Ascending aorta (tissue), 2 donors: ENCODE data around the gene YPEL2. TPM values are rescaled to one million over a fixed set of nuclear protein-coding genes. Genes with fewer than 3 reads are reported as not detected.

Experiments
- DNase-seq, 2 donors: peaks; one replicate each; pipeline ENCODE4 v3.0.0-alpha.2; 2019; ENCODE audit warnings: low spot score in 2 of 2
- H3K27ac ChIP-seq, 2 donors: fragments of 200-600 bp; sonication (generic); one replicate each; pipeline ENCODE4 v1.5.1; 2016 to 2017; ENCODE audit warnings: mild to moderate bottlenecking in 1 of 2
- H3K27me3 ChIP-seq: fragments of 200-600 bp; sonication (generic); one replicate; pipeline ENCODE4 v1.5.1; 2017
- H3K36me3 ChIP-seq, 2 donors: fragments of 200-600 bp; sonication (generic); one replicate each; pipeline ENCODE4 v1.5.1; 2016
- H3K4me1 ChIP-seq, 2 donors: fragments of 200-600 bp; sonication (generic); one replicate each; pipeline ENCODE4 v1.5.1; 2016 to 2017; ENCODE audit warnings: mild to moderate bottlenecking in 1 of 2
- H3K4me3 ChIP-seq, 2 donors: fragments of 200-600 bp; sonication (generic); one replicate each; pipeline ENCODE4 v1.5.1; 2016 to 2017; ENCODE audit warnings: mild to moderate bottlenecking in 1 of 2
- H3K9me3 ChIP-seq, 2 donors: fragments of 200-600 bp; sonication (generic); one replicate each; pipeline ENCODE4 v1.5.1; 2016
- CTCF ChIP-seq, 3 experiments: fragments of 200-600 bp in 2 of 3; fragments of 450-650 bp in 1 of 3; sonication (generic) in 2 of 3; IDR thresholded peaks; one replicate each; pipeline ENCODE4 v1.5.1; 2016 to 2019; ENCODE audit warnings: antibody characterized with exemption in 3 of 3, mild to moderate bottlenecking in 1 of 3, moderate library complexity in 1 of 3
- intact Hi-C: fragments of 100-400 bp; cut with DNase I; formaldehyde crosslinking; loops from one replicate; pipeline ENCODE4 v1.15.1; 2023
- total RNA-seq: library from RNA; depleted of rRNA; stranded (reverse); fragments of >200 nt; gene quantifications from one replicate; pipeline ENCODE4 v1.1.0, GENCODE V29; 2016

The YPEL2 gene
- total RNA-seq, 1 donor from 2014 or later, result 10.5 TPM

- H3K27ac ChIP-seq, result peak overlapping the region in 1 of 2 donors; percentile 23
- no peak overlapping the region for H3K4me3 ChIP-seq
- no peak for DNase-seq
- intact Hi-C loops, result no loop called here
- no peaks in the 10 kb centered on the region for H3K27me3 ChIP-seq
- H3K36me3 ChIP-seq, result peaks cover 39 to 76% of the 10 kb centered on the region in 2 donors
- TF ChIP-seq CTCF (IDR thresholded peaks at IDR 0.05), result no peak
- no peaks in the 10 kb centered on the region for H3K9me3 ChIP-seq
- peaks cover 4 to 15% of the 10 kb centered on the region in 2 donors for H3K4me1 ChIP-seq
Measured at GRCh38 chr17:59401725-59402124, 70.3 kb downstream of the YPEL2 start.

GRCh38 chr17:59402760-59403159 is 71.3 kb downstream of the YPEL2 start:
- peaks cover 30 to 65% of the 10 kb centered on the region in 2 donors for H3K36me3 ChIP-seq
- TF ChIP-seq CTCF (IDR thresholded peaks at IDR 0.05), result no peak
- DNase-seq, result no peak
- intact Hi-C loops, result no loop called here
- no peaks in the 10 kb centered on the region for H3K9me3 ChIP-seq
- H3K4me1 ChIP-seq, result peaks cover 4 to 18% of the 10 kb centered on the region in 2 donors
- H3K4me3 ChIP-seq, result no peak overlapping the region
- no peak overlapping the region for H3K27ac ChIP-seq
- H3K27me3 ChIP-seq, result no peaks in the 10 kb centered on the region

- TF ChIP-seq CTCF (IDR thresholded peaks at IDR 0.05), result no peak
- no peak for DNase-seq
- Histone ChIP-seq H3K9me3 (no peaks in the 10 kb centered on the region), H3K4me3 (no peak overlapping the region), H3K4me1 (peaks cover 4 to 18% of the 10 kb centered on the region in 2 donors), H3K27me3 (no peaks in the 10 kb centered on the region), H3K36me3 (peaks cover 20 to 48% of the 10 kb centered on the region in 2 donors), H3K27ac (peak overlapping the region in 1 of 2 donors; percentile 15)
- intact Hi-C loops, result no loop called here
Measured at GRCh38 chr17:59404471-59404870, 73.0 kb downstream of the YPEL2 start.

GRCh38 chr17:59405944-59406705 is 74.7 kb downstream of the YPEL2 start:
- peaks cover 17 to 46% of the 10 kb centered on the region in 2 donors for H3K36me3 ChIP-seq
- peaks cover 4 to 13% of the 10 kb centered on the region in 2 donors for H3K4me1 ChIP-seq
- no peak overlapping the region for H3K4me3 ChIP-seq
- H3K27ac ChIP-seq, result peak overlapping the region; percentile 59 to 71
- TF ChIP-seq CTCF (IDR thresholded peaks at IDR 0.05), result no peak
- H3K9me3 ChIP-seq, result no peaks in the 10 kb centered on the region
- no peak for DNase-seq
- H3K27me3 ChIP-seq, result no peaks in the 10 kb centered on the region
- intact Hi-C loops, result no loop called here

GRCh38 chr17:59406808-59407381 is 75.4 kb downstream of the YPEL2 start:
- intact Hi-C loops, result no loop called here
- H3K27ac ChIP-seq, result peak overlapping the region; percentile 59 to 71
- H3K9me3 ChIP-seq, result no peaks in the 10 kb centered on the region
- peaks cover 4 to 11% of the 10 kb centered on the region in 2 donors for H3K4me1 ChIP-seq
- no peak for DNase-seq
- no peaks in the 10 kb centered on the region for H3K27me3 ChIP-seq
- no peak overlapping the region for H3K4me3 ChIP-seq
- no peak for TF ChIP-seq CTCF (IDR thresholded peaks at IDR 0.05)
- peaks cover 17 to 41% of the 10 kb centered on the region in 2 donors for H3K36me3 ChIP-seq
